ENCODE measurements around the gene LINC01488.

Gene LINC01488

DNA sequence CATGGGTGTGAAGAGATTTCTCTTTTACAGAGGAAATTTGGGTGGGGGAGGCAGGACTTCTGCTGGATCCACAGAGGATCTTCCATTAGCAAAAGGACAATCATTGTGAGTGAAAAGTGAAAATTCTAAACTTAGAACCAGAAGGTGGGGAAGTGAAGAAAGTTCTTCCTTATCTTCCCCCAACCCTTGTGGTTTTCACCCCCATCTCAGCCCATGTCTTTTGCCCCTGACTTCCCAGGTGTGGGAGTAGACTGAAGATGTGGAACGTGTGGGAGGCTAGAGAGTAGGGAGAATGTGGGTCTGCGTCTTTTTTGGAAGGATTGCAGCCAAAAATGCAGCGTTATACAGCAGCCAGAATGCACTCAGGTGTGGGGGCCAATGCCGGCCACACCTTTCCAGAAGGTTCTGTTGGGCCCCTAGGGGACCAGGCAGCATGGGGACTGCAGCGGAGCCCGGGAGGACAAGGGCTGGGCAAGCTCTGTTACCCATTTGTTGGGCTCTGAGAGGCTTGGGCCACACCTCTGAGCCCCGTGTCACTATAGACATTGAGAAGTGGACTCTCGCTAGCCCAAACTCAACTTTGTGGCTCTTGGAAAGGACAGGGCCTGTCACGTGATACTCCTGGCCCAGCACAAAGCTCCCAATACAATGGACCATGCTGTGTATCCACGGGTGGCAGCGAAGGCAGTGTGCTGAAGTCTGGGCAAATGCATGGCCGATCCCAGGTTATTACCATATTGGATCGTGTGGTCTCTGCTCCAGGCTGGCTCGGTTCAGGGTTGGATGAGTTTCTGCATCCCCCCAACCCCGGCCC, 32.8 kb upstream of the LINC01488 start:
- Histone ChIP-seq H3K36me3 (ENCODE audit: control insufficient read depth in 2 of 2, insufficient read depth in 1 of 2, low read length in 2 of 2) (no peaks in the 10 kb centered on the region), H3K27ac (ENCODE audit: extremely low read depth, low read depth, low read length) (no peak overlapping the region), H3K4me1 (ENCODE audit: control insufficient read depth, insufficient read depth, low read length) (no peaks in the 10 kb centered on the region), H3K4me3 (ENCODE audit: low read depth, low read length) (no peak overlapping the region), H3K9me3 (ENCODE audit: control insufficient read depth, insufficient read depth, low read depth, low read length) (no peaks in the 10 kb centered on the region)
- CTCF ChIA-PET, result interaction anchor here (0.7 kb wide), 1 partner anchor 17 kb away, joined by 3 read pairs; no protein-coding TSS in a partner anchor
- POLR2A ChIA-PET, result no interaction called here
- TF ChIP-seq ZNF248 (tag by site-specific recombination; IDR thresholded peaks at IDR 0.05) (no peak), EGR2 (tag by site-specific recombination; IDR thresholded peaks at IDR 0.05; ENCODE audit: low read depth) (peak; percentile 40; the same call in 1 of the 2 replicates), ZFHX2 (tag by site-specific recombination; conservative IDR thresholded peaks at IDR 0.05) (peak; percentile 39), ZNF792 (tag by site-specific recombination; IDR thresholded peaks at IDR 0.05) (no peak), ZNF211 (tag by site-specific recombination; IDR thresholded peaks at IDR 0.05; ENCODE audit: low read depth) (no peak), ZBTB1 (tag by site-specific recombination; IDR thresholded peaks at IDR 0.05) (no peak), ZNF239 (tag by site-specific recombination; IDR thresholded peaks at IDR 0.05) (no peak), ZNF623 (tag by site-specific recombination; IDR thresholded peaks at IDR 0.05) (no peak)
- TF ChIP-seq, protein P1, sequence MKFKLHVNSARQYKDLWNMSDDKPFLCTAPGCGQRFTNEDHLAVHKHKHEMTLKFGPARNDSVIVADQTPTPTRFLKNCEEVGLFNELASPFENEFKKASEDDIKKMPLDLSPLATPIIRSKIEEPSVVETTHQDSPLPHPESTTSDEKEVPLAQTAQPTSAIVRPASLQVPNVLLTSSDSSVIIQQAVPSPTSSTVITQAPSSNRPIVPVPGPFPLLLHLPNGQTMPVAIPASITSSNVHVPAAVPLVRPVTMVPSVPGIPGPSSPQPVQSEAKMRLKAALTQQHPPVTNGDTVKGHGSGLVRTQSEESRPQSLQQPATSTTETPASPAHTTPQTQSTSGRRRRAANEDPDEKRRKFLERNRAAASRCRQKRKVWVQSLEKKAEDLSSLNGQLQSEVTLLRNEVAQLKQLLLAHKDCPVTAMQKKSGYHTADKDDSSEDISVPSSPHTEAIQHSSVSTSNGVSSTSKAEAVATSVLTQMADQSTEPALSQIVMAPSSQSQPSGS (tag by site-specific recombination; IDR thresholded peaks at IDR 0.05; ENCODE audit: low read depth), result no peak

DNA sequence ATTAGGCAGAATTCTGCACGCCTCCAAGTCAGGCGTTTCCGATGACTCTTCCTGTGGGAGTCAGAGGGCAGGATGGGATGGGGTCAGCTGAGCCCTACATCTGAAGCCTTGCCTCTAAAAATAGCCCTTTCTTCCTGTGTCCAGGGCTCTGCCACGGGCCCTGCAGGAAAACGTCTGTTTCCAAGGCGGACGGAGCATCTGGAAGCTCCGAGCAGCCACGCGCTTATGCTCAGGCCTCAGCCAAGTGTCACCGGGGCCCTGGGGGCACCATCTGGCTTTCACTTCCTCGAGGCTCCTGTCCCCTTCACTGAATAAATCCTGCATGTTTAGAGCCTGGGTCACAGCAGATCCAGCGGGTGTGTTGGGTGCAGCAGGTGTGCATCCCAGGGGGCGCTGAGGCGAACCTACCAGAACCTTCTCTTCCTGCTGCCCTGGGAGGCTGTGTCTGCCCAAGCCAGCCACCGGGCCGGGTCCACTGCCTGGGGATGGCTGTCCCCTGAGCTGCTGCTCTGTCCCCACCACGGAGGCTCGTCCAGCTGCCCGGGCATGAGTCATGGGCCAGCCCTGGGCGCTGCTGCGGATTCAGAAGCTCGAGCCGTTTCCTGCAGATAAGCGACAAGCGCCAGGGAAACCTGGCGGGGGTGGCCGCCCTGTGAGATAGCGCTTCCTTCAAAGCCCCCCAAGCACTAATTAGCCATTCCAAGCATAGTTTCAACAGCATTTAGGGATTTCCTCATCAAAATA, 32.0 kb upstream of the LINC01488 start:
- H3K4me1 ChIP-seq (ENCODE audit: control insufficient read depth, insufficient read depth, low read length), result no peaks in the 10 kb centered on the region
- no peak overlapping the region for H3K27ac ChIP-seq (ENCODE audit: extremely low read depth, low read depth, low read length)
- no peaks in the 10 kb centered on the region for H3K9me3 ChIP-seq (ENCODE audit: control insufficient read depth, insufficient read depth, low read depth, low read length)
- ChIA-PET POLR2A (no interaction called here), CTCF (interaction anchor here (0.7 kb wide), 1 partner anchor 34 kb away, joined by 3 read pairs; no protein-coding TSS in a partner anchor)
- H3K36me3 ChIP-seq (ENCODE audit: control insufficient read depth in 2 of 2, insufficient read depth in 1 of 2, low read length in 2 of 2), result no peaks in the 10 kb centered on the region
- no peak overlapping the region for H3K4me3 ChIP-seq (ENCODE audit: low read depth, low read length)
- TF ChIP-seq ZNF37A (tag by site-specific recombination; IDR thresholded peaks at IDR 0.05) (no peak), ZNF621 (tag by site-specific recombination; IDR thresholded peaks at IDR 0.05) (no peak), GLI4 (tag by site-specific recombination; IDR thresholded peaks at IDR 0.05) (no peak), ZSCAN23 (tag by site-specific recombination; IDR thresholded peaks at IDR 0.05) (no peak), ZNF514 (tag by site-specific recombination; IDR thresholded peaks at IDR 0.05) (no peak), ZNF24 (tag by site-specific recombination; IDR thresholded peaks at IDR 0.05) (no peak), MEIS1 (CRISPR knock-in tag; IDR thresholded peaks at IDR 0.05; ENCODE audit: borderline replicate concordance) (no peak), ZFP3 (tag by site-specific recombination; IDR thresholded peaks at IDR 0.05; ENCODE audit: low read depth) (no peak), KLF7 (tag by site-specific recombination; IDR thresholded peaks at IDR 0.05; ENCODE audit: borderline replicate concordance) (no peak)
- TF ChIP-seq, protein P2, sequence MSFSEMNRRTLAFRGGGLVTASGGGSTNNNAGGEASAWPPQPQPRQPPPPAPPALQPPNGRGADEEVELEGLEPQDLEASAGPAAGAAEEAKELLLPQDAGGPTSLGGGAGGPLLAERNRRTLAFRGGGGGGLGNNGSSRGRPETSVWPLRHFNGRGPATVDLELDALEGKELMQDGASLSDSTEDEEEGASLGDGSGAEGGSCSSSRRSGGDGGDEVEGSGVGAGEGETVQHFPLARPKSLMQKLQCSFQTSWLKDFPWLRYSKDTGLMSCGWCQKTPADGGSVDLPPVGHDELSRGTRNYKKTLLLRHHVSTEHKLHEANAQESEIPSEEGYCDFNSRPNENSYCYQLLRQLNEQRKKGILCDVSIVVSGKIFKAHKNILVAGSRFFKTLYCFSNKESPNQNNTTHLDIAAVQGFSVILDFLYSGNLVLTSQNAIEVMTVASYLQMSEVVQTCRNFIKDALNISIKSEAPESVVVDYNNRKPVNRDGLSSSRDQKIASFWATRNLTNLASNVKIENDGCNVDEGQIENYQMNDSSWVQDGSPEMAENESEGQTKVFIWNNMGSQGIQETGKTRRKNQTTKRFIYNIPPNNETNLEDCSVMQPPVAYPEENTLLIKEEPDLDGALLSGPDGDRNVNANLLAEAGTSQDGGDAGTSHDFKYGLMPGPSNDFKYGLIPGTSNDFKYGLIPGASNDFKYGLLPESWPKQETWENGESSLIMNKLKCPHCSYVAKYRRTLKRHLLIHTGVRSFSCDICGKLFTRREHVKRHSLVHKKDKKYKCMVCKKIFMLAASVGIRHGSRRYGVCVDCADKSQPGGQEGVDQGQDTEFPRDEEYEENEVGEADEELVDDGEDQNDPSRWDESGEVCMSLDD (tag by site-specific recombination; IDR thresholded peaks at IDR 0.05), result no peak
- TF ChIP-seq, protein P3, sequence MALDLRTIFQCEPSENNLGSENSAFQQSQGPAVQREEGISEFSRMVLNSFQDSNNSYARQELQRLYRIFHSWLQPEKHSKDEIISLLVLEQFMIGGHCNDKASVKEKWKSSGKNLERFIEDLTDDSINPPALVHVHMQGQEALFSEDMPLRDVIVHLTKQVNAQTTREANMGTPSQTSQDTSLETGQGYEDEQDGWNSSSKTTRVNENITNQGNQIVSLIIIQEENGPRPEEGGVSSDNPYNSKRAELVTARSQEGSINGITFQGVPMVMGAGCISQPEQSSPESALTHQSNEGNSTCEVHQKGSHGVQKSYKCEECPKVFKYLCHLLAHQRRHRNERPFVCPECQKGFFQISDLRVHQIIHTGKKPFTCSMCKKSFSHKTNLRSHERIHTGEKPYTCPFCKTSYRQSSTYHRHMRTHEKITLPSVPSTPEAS (tag by site-specific recombination; IDR thresholded peaks at IDR 0.05), result no peak
- TF ChIP-seq, protein P4, sequence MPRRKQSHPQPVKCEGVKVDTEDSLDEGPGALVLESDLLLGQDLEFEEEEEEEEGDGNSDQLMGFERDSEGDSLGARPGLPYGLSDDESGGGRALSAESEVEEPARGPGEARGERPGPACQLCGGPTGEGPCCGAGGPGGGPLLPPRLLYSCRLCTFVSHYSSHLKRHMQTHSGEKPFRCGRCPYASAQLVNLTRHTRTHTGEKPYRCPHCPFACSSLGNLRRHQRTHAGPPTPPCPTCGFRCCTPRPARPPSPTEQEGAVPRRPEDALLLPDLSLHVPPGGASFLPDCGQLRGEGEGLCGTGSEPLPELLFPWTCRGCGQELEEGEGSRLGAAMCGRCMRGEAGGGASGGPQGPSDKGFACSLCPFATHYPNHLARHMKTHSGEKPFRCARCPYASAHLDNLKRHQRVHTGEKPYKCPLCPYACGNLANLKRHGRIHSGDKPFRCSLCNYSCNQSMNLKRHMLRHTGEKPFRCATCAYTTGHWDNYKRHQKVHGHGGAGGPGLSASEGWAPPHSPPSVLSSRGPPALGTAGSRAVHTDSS (tag by site-specific recombination; IDR thresholded peaks at IDR 0.05), result no peak
- TF ChIP-seq, protein P5, sequence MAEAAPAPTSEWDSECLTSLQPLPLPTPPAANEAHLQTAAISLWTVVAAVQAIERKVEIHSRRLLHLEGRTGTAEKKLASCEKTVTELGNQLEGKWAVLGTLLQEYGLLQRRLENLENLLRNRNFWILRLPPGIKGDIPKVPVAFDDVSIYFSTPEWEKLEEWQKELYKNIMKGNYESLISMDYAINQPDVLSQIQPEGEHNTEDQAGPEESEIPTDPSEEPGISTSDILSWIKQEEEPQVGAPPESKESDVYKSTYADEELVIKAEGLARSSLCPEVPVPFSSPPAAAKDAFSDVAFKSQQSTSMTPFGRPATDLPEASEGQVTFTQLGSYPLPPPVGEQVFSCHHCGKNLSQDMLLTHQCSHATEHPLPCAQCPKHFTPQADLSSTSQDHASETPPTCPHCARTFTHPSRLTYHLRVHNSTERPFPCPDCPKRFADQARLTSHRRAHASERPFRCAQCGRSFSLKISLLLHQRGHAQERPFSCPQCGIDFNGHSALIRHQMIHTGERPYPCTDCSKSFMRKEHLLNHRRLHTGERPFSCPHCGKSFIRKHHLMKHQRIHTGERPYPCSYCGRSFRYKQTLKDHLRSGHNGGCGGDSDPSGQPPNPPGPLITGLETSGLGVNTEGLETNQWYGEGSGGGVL (tag by site-specific recombination; IDR thresholded peaks at IDR 0.05), result no peak
